ENCODE results near the gene PARD3. TPM values are rescaled to one million over a fixed set of nuclear protein-coding genes. Genes with fewer than 3 reads are reported as not detected.
"Not testable (repeated sequence)": the region's sequence is repeated elsewhere in the genome, so short reads cannot be mapped to it uniquely, and the experiment has no call there.

The PARD3 gene
- polyA plus RNA-seq, 3 donors, result 0.51 TPM; not detected in 2

DNA sequence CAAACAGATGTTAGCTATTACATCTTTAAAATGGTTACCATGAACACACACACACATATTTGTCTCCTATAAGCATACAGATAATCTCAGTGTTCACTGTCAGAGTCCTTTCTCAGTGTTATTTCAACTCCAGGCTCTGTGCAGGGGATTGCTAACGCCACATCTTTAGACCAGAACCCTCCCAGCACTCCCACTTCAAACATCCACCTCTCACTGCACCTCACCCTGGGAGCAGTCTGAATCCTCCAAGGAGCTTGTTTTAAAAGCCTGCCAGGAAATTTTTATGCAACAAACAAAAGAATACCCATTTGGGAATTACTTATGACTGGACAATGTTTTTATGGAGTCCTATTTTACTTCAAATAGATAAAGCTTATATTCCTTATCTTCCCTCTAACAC lies 107.4 kb downstream of the PARD3 start:
- Histone ChIP-seq H3K4me1 (ENCODE audit: control insufficient read depth in 1 of 2, insufficient read depth in 2 of 2, low read length in 2 of 2) (no peaks in the 10 kb centered on the region), H3K4me3 (replicated peaks in 1 of 3; ENCODE audit: low read depth in 2 of 3, low read length in 3 of 3) (no peak overlapping the region), H4K20me1 (ENCODE audit: insufficient read depth, low read length) (no peaks in the 10 kb centered on the region), H3K4me2 (replicated peaks; ENCODE audit: extremely low read depth, low read length, poor library complexity, severe bottlenecking) (no peak overlapping the region), H3K79me2 (ENCODE audit: insufficient read depth, low read length) (no peaks in the 10 kb centered on the region), H3K36me3 (replicated peaks in 1 of 2; ENCODE audit: control insufficient read depth in 1 of 2, insufficient read depth in 2 of 2, low read length in 2 of 2) (no peaks in the 10 kb centered on the region), H3K9me3 (replicated peaks in 1 of 2; ENCODE audit: control insufficient read depth in 1 of 2, insufficient read depth in 1 of 2, low read length in 2 of 2) (no peaks in the 10 kb centered on the region), H3K9ac (ENCODE audit: insufficient read depth, low read length, poor library complexity, severe bottlenecking) (no peak overlapping the region), H3K27ac (ENCODE audit: low read depth in 1 of 2, low read length in 2 of 2) (no peak overlapping the region), H3K27me3 (ENCODE audit: control insufficient read depth in 2 of 2, insufficient read depth in 2 of 2, low read length in 2 of 2) (peaks cover 16 to 19% of the 10 kb centered on the region in 2 donors), H2AFZ (ENCODE audit: insufficient read depth, low read depth, low read length, poor library complexity, severe bottlenecking) (no peak overlapping the region)
- TF ChIP-seq, protein P1, sequence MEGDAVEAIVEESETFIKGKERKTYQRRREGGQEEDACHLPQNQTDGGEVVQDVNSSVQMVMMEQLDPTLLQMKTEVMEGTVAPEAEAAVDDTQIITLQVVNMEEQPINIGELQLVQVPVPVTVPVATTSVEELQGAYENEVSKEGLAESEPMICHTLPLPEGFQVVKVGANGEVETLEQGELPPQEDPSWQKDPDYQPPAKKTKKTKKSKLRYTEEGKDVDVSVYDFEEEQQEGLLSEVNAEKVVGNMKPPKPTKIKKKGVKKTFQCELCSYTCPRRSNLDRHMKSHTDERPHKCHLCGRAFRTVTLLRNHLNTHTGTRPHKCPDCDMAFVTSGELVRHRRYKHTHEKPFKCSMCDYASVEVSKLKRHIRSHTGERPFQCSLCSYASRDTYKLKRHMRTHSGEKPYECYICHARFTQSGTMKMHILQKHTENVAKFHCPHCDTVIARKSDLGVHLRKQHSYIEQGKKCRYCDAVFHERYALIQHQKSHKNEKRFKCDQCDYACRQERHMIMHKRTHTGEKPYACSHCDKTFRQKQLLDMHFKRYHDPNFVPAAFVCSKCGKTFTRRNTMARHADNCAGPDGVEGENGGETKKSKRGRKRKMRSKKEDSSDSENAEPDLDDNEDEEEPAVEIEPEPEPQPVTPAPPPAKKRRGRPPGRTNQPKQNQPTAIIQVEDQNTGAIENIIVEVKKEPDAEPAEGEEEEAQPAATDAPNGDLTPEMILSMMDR (IDR thresholded peaks at IDR 0.05), result no peak
- DNase-seq, result no peak
- peaks cover 0 to 3% (median 0%) of the 10 kb centered on the region in 7 donors for H3K9me3 Mint-ChIP-seq
- H3K4me3 Mint-ChIP-seq, result peak overlapping the region in 1 of 2 donors; percentile 0
- no peaks in the 10 kb centered on the region for H3K36me3 Mint-ChIP-seq
- H3K27me3 Mint-ChIP-seq (ENCODE audit: low read depth in 3 of 3), result peaks cover 46 to 72% (median 47%) of the 10 kb centered on the region in 3 donors
- intact Hi-C loops (cut with micrococcal nuclease), result no loop called here
- WGBS (ENCODE audit: insufficient coverage), result 100% methylated on average over 1 of the region's 1 CpG
- no peak overlapping the region for H3K27ac Mint-ChIP-seq
- no peaks in the 10 kb centered on the region for H3K4me1 Mint-ChIP-seq

DNA sequence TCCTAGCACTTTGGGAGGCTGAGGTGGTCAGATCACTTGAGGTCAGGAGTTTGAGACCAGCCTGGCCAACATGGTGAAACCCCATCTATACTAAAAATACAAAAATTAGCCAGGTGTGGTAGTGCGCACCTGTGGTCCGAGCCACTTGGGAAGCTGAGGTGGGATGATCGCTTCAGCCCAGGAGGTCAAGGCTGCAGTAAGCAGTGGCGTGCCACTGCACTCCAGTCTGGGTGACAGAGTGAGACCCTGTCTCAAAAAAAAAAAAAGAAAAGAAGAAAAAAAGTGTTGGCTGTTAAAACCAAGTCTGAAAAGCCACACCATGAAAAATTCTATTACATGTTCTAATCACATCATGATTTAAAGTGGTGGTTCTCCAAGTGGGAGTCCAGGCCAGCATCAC lies 108.1 kb downstream of the PARD3 start:
- H3K27ac Mint-ChIP-seq; H4K20me1 ChIP-seq (ENCODE audit: insufficient read depth, low read length); H3K4me3 Mint-ChIP-seq; H2AFZ ChIP-seq (ENCODE audit: insufficient read depth, low read depth, low read length, poor library complexity, severe bottlenecking); H3K9me3 ChIP-seq (replicated peaks in 1 of 2; ENCODE audit: control insufficient read depth in 1 of 2, insufficient read depth in 1 of 2, low read length in 2 of 2); H3K4me1 Mint-ChIP-seq; H3K4me2 ChIP-seq (replicated peaks; ENCODE audit: extremely low read depth, low read length, poor library complexity, severe bottlenecking); DNase-seq; H3K36me3 ChIP-seq (replicated peaks in 1 of 2; ENCODE audit: control insufficient read depth in 1 of 2, insufficient read depth in 2 of 2, low read length in 2 of 2); H3K79me2 ChIP-seq (ENCODE audit: insufficient read depth, low read length); H3K4me1 ChIP-seq (ENCODE audit: control insufficient read depth in 1 of 2, insufficient read depth in 2 of 2, low read length in 2 of 2); H3K9ac ChIP-seq (ENCODE audit: insufficient read depth, low read length, poor library complexity, severe bottlenecking); intact Hi-C loops (cut with micrococcal nuclease); H3K4me3 ChIP-seq (replicated peaks in 1 of 3; ENCODE audit: low read depth in 2 of 3, low read length in 3 of 3); H3K27ac ChIP-seq (ENCODE audit: low read depth in 1 of 2, low read length in 2 of 2); H3K9me3 Mint-ChIP-seq; H3K36me3 Mint-ChIP-seq: not testable (repeated sequence)
- peaks cover 43 to 67% (median 43%) of the 10 kb centered on the region in 3 donors for H3K27me3 Mint-ChIP-seq (ENCODE audit: low read depth in 3 of 3)
- H3K27me3 ChIP-seq (ENCODE audit: control insufficient read depth in 2 of 2, insufficient read depth in 2 of 2, low read length in 2 of 2), result peaks cover 13 to 15% of the 10 kb centered on the region in 2 donors
- 90% methylated on average over 3 of the region's 4 CpGs for WGBS (ENCODE audit: insufficient coverage)

All from CD14-positive monocyte (primary cell).